Measurements from ENCODE around the gene FBXO33.

FBXO33 gene

DNA sequence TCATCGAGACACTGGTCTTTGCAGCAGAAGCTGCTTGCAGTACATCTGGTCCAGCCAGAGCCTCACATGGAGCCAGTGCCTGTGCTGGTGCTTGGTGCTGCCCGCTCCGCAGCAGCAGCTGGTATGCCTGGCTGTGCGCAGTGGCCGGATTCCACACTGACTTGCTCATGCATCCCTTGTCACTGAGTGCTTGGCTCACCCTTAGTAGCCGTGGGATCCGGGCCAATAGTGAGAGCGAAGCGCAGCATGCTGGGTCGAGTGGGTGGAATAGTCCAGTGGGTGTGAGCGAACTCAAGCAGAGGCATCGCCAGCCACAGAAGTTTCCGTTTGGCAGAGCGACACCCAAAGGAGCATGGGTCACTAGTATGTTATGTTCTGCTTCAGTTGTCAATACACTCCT, 10.1 kb upstream of the FBXO33 start:
- DNase-seq (ENCODE audit: low read depth): no peak
- TF ChIP-seq CTCF (IDR thresholded peaks at IDR 0.05; ENCODE audit: insufficient read depth, low read depth, low read length, missing control alignments): no peak
- H3K4me3 ChIP-seq (ENCODE audit: low read length): no peak overlapping the region

DNA sequence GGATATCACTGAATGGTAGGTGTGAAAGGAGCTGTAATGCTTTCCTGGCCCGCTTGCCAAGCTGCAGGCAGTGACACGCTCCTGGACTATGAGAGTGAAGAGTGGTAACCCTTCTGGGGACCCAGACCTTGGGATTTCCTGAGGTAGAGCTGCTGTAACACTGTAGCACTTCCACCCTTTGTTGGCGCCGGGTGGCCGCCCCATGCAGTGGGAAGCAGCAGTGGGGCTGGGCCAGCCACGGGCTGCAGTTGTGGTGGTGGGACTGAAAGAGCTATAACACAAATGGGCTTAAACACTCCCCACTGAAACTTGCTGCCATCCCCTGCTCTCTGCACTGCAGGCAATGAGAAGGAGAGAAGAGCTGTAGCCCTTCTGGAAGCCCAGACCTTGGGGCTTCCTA, 9.6 kb upstream of the FBXO33 start:
- DNase-seq (ENCODE audit: low read depth): no peak
- TF ChIP-seq CTCF (IDR thresholded peaks at IDR 0.05; ENCODE audit: insufficient read depth, low read depth, low read length, missing control alignments): no peak
- no peak overlapping the region for H3K4me3 ChIP-seq (ENCODE audit: low read length)

DNA sequence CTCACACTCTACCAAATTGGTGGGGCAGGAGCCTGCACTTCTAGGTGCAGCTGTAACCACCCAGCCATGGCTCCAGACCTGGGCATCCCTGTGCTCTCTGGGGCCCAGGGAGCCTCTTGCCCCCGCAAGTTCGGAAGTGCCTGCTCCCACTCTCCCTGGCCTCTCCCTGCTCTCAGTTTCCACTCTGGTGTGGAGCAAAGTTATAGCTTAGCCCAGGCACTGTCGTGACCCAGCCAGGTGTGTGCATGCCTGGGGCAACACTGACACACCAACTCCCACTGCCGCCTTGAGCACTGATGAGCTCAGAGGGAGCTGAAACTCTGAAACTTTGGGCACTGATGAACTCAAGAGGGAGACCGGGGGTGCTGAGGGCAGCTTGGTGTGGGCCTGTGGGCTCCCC, 8.7 kb upstream of the FBXO33 start:
- H3K4me3 ChIP-seq (ENCODE audit: low read length): no peak overlapping the region
- TF ChIP-seq CTCF (IDR thresholded peaks at IDR 0.05; ENCODE audit: insufficient read depth, low read depth, low read length, missing control alignments): no peak
- DNase-seq (ENCODE audit: low read depth): no peak

- no peak for TF ChIP-seq CTCF (IDR thresholded peaks at IDR 0.05; ENCODE audit: insufficient read depth, low read depth, low read length, missing control alignments)
- DNase-seq (ENCODE audit: low read depth): no peak
- no peak overlapping the region for H3K4me3 ChIP-seq (ENCODE audit: low read length)
Observed at GRCh38 chr14:39435241-39435640, 3.0 kb upstream of the FBXO33 start.

GRCh38 chr14:39434401-39434800, 2.2 kb upstream of the FBXO33 start:
- no peak for TF ChIP-seq CTCF (IDR thresholded peaks at IDR 0.05; ENCODE audit: insufficient read depth, low read depth, low read length, missing control alignments)
- H3K4me3 ChIP-seq (ENCODE audit: low read length): no peak overlapping the region
- DNase-seq (ENCODE audit: low read depth): peak; percentile 20

DNA sequence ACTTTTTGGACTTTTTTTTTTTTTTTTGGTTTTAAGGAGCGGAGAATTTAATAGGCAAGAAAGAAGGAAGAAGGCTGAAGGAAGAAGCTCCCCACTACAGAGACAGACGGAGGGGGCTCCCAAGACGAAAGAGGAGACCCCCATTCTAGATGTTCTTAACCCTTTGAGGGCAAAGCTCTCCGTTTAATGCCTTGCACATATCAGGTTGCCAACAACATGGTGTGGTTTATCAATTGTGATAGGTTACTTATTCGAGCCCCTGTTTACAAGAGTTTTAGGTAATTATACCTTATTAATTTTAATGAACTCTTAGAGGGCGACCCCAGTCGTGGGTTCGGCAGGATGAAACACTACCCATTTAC, 1.2 kb upstream of the FBXO33 start:
- TF ChIP-seq CTCF (IDR thresholded peaks at IDR 0.05; ENCODE audit: insufficient read depth, low read depth, low read length, missing control alignments): no peak
- peak overlapping the region; percentile 71 for H3K4me3 ChIP-seq (ENCODE audit: low read length)
- DNase-seq (ENCODE audit: low read depth): no peak

- peak; percentile 5 for TF ChIP-seq CTCF (IDR thresholded peaks at IDR 0.05; ENCODE audit: insufficient read depth, low read depth, low read length, missing control alignments)
- H3K4me3 ChIP-seq (ENCODE audit: low read length): peak overlapping the region; percentile 71
- peak; percentile 89 for DNase-seq (ENCODE audit: low read depth)
Observed at GRCh38 chr14:39432619-39433451, 602 bp upstream of the FBXO33 start.
